ENCODE measurements around the gene STAB2. TPM values are rescaled to one million over a fixed set of nuclear protein-coding genes. Genes with fewer than 3 reads are reported as not detected.

STAB2 gene
- total RNA-seq, 1 donor: not detected

DNA sequence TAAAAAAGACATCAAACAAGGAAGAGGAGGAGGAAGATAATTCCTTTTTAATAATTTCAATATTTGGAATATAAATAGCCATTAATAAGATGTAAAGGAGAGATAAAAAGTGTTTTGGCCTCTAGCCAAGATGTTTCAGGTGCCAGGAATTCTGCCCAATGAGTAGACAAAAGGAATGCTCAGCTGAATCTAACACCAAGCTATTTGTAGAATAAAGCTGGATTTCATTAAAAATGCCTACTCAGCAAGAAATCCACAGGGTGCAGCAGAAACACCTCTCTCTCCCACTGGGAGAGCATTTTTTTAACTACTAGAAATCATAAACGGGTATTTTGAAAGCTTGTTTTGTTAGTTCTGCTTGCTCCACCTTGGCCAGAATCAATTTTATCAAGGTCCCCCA lies 4.1 kb upstream of the STAB2 start:
- H3K4me3 ChIP-seq (ENCODE audit: low read depth, low read length): no peak overlapping the region
- TF ChIP-seq CTCF (IDR thresholded peaks at IDR 0.05; ENCODE audit: insufficient read depth, low read depth, low read length): no peak
- no peak for DNase-seq (ENCODE audit: low read depth)

DNA sequence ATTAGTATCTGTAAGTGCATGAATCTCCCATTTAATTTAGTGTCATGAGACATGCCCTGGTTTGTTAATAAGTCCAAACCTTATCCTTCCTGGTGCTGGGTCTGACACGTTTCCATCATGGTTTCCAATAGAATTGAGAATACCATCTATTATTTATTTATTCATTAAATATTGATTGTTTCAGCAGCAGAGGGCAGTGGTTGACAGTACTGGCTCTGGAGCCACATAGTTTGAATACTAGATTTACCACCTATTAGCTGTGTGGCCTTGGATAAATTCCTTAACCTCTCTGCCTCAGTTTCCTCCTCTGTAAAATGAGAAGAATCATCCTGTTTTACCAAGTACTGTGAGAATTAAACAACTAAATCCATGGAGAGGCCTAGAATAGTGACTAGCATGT lies 941 bp upstream of the STAB2 start:
- H3K4me3 ChIP-seq (ENCODE audit: low read depth, low read length): no peak overlapping the region
- no peak for DNase-seq (ENCODE audit: low read depth)
- TF ChIP-seq CTCF (IDR thresholded peaks at IDR 0.05; ENCODE audit: insufficient read depth, low read depth, low read length): no peak

DNA sequence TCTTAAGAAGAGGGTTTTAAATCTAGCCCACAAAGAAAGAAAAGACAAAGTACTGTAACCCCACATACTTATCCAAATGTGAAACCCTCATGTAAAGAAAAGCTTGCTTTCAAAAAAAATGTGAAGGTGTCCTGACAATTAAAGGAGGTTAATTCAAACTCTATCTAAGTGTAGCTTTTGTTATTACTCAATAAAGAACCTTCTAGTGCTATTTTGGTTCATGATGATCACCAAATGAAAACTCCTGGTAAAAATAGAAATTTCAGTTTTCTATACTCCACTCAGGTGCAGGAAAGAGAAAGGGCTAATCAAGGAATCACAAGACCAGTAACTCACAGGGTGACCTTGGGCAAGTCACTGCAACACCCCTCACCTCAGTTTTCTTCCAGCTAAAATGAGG lies 1.6 kb downstream of the STAB2 start:
- DNase-seq (ENCODE audit: low read depth): no peak
- no peak overlapping the region for H3K4me3 ChIP-seq (ENCODE audit: low read depth, low read length)
- TF ChIP-seq CTCF (IDR thresholded peaks at IDR 0.05; ENCODE audit: insufficient read depth, low read depth, low read length): no peak

DNA sequence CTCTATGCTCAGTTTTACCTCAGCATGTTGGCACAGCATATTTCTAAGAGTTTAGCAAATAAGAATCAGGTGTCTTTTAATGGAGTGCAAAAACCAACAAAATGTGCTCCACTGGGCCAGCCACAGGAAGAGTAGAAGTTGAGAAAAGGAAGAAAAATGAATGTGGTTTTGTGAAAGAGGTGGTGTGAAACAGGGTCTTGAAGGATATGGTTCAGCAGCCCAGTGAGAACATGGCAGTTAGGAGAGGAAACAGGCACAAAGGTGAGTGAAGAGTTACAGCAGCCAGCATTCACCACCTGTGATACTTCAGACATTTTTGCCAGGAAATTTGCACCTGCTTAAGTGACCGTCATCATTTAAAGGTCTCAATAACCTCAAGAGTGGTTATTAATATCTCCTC lies 2.4 kb downstream of the STAB2 start:
- no peak overlapping the region for H3K4me3 ChIP-seq (ENCODE audit: low read depth, low read length)
- no peak for DNase-seq (ENCODE audit: low read depth)
- no peak for TF ChIP-seq CTCF (IDR thresholded peaks at IDR 0.05; ENCODE audit: insufficient read depth, low read depth, low read length)

DNA sequence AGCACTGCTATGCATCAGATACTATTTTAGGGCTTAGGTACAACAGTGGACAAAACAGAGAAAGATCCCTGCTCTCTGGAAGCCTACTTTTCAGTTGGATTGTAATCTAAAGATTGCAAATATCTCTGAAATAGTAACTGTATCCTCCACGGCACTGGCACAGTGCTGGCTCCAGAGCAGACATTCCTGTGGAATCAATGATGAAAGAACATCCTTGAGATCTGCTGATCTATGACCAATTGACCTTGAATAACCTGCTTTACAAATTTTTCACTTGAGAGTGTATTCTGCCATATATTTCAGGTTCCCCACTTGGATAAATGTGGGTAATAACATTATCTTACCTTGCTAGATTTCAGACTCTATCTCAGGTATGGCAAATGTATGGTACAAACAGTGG lies 3.2 kb downstream of the STAB2 start:
- no peak overlapping the region for H3K4me3 ChIP-seq (ENCODE audit: low read depth, low read length)
- no peak for DNase-seq (ENCODE audit: low read depth)
- TF ChIP-seq CTCF (IDR thresholded peaks at IDR 0.05; ENCODE audit: insufficient read depth, low read depth, low read length): no peak

DNA sequence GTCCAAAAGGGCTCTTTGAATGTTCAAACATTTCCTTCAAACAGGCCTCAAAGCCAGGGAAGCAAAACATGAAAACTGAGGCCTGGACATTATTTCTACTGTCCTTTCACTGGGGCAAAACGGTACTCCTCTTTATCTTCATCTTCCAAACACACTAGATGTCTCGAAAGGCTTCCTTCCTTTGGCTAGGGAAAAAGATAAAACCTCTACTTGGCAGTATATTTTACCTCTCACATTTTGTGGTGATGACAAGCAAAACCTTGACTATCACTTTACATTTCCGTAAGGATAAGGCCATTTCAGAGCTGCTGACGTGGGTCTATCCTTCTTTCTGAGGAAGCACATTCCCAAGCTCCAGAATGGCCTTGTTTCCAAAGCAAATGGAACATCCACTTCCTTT lies 9.9 kb downstream of the STAB2 start:
- TF ChIP-seq CTCF (IDR thresholded peaks at IDR 0.05; ENCODE audit: insufficient read depth, low read depth, low read length): no peak
- no peak overlapping the region for H3K4me3 ChIP-seq (ENCODE audit: low read depth, low read length)
- no peak for DNase-seq (ENCODE audit: low read depth)

GRCh38 chr12:103599274-103599673 lies 12.2 kb downstream of the STAB2 start:
- no peak for TF ChIP-seq CTCF (IDR thresholded peaks at IDR 0.05; ENCODE audit: insufficient read depth, low read depth, low read length)
- H3K4me3 ChIP-seq (ENCODE audit: low read depth, low read length): no peak overlapping the region
- no peak for DNase-seq (ENCODE audit: low read depth)

Data from fibroblast of villous mesenchyme (primary cell).